WTC11 (cell line): Measurements from ENCODE around the gene SYCN. TPM values are rescaled to one million over a fixed set of nuclear protein-coding genes. Genes with fewer than 3 reads are reported as not detected.

ENCODE experiments used
- ATAC-seq: fragments of 200-7000 bp; cut with Tn5 transposase; 2 replicates; pipeline ENCODE4 v1.10.0; 2021; ENCODE audit warnings: mild to moderate bottlenecking, moderate library complexity
- CTCF ChIA-PET: fragments of 300-600 bp; sonication (Branson Sonifier 250); formaldehyde crosslinking; loops from one replicate; lab custom pipeline; 2021; ENCODE audit warnings: antibody characterized with exemption; lab: Charles Lee
- POLR2A ChIA-PET: fragments of 350-600 bp; sonication (Branson Sonifier 250); formaldehyde crosslinking; loops from one replicate; lab custom pipeline; 2021; ENCODE audit warnings: antibody characterized with exemption; lab: Charles Lee
- DNase-seq: peaks from one replicate; pipeline ENCODE4 v3.0.0; 2021; ENCODE audit warnings: low spot score
- H3K27ac Mint-ChIP-seq: 2 replicates; pipeline ENCODE4 v1.8.0; 2021; ENCODE audit warnings: mixed read lengths
- H3K27me3 Mint-ChIP-seq: 2 replicates; pipeline ENCODE4 v1.8.0; 2021; ENCODE audit warnings: low read depth, mild to moderate bottlenecking, moderate library complexity, mixed read lengths
- H3K36me3 Mint-ChIP-seq: 2 replicates; pipeline ENCODE4 v1.8.0; 2021; ENCODE audit warnings: mixed read lengths
- H3K4me1 Mint-ChIP-seq: 2 replicates; pipeline ENCODE4 v1.8.0; 2022; ENCODE audit warnings: mixed read lengths
- H3K4me3 Mint-ChIP-seq: 2 replicates; pipeline ENCODE4 v1.8.0; 2021; ENCODE audit warnings: mild to moderate bottlenecking, moderate library complexity, mixed read lengths
- H3K9me3 Mint-ChIP-seq: 2 replicates; pipeline ENCODE4 v1.8.0; 2021; ENCODE audit warnings: mixed read lengths
- ATF1 ChIP-seq: sonication (generic); formaldehyde crosslinking; IDR thresholded peaks from 2 replicates; pipeline ENCODE4 v1.8.1; 2023; ENCODE audit warnings: mild to moderate bottlenecking, moderate library complexity, missing genetic modification reagents
- ATF2 ChIP-seq: sonication (generic); formaldehyde crosslinking; IDR thresholded peaks from 2 replicates; pipeline ENCODE4 v1.8.1; 2022; ENCODE audit warnings: low read depth, missing genetic modification reagents, borderline replicate concordance
- CREB1 ChIP-seq: sonication (generic); formaldehyde crosslinking; IDR thresholded peaks from 2 replicates; pipeline ENCODE4 v1.8.0; 2023; ENCODE audit warnings: mild to moderate bottlenecking, missing genetic modification reagents
- IRF2 ChIP-seq: sonication (generic); formaldehyde crosslinking; IDR thresholded peaks from 2 replicates; pipeline ENCODE4 v1.8.0; 2022; ENCODE audit warnings: low read depth, missing genetic modification reagents, borderline replicate concordance
- JAZF1 ChIP-seq: fragments of 250-450 bp; sonication (Bioruptor Pico); IDR thresholded peaks from 2 replicates; pipeline ENCODE4 v1.9.0; 2021; ENCODE audit warnings: moderate library complexity, mild to moderate bottlenecking, inconsistent platforms
- MXD4 ChIP-seq: fragments of 250-450 bp; sonication (Bioruptor Pico); IDR thresholded peaks from 2 replicates; pipeline ENCODE4 v1.8.0; 2021; ENCODE audit warnings: mild to moderate bottlenecking, moderate library complexity, borderline replicate concordance
- NFE2L1 ChIP-seq: sonication (generic); formaldehyde crosslinking; IDR thresholded peaks from 2 replicates; pipeline ENCODE4 v1.8.1; 2023; ENCODE audit warnings: missing genetic modification reagents
- PRRX2 ChIP-seq: fragments of 250-450 bp; sonication (Bioruptor Pico); IDR thresholded peaks from 2 replicates; pipeline ENCODE4 v1.8.0; 2021; ENCODE audit warnings: mild to moderate bottlenecking
- SP1 ChIP-seq: sonication (generic); formaldehyde crosslinking; conservative IDR thresholded peaks from 2 replicates; pipeline ENCODE4 v1.8.1; 2022; ENCODE audit warnings: missing genetic modification reagents
- TCF7 ChIP-seq: sonication (generic); formaldehyde crosslinking; IDR thresholded peaks from 2 replicates; pipeline ENCODE4 v1.8.0; 2022; ENCODE audit warnings: mild to moderate bottlenecking, low read depth, missing genetic modification reagents, moderate library complexity
- TEAD1 ChIP-seq: sonication (generic); formaldehyde crosslinking; IDR thresholded peaks from 2 replicates; pipeline ENCODE4 v1.8.0; 2022; ENCODE audit warnings: mild to moderate bottlenecking, missing genetic modification reagents
- TEAD4 ChIP-seq: sonication (generic); formaldehyde crosslinking; IDR thresholded peaks from 2 replicates; pipeline ENCODE4 v1.8.0; 2022; ENCODE audit warnings: mild to moderate bottlenecking, missing genetic modification reagents
- ZBTB21 ChIP-seq: sonication (generic); formaldehyde crosslinking; IDR thresholded peaks from 2 replicates; pipeline ENCODE4 v1.8.1; 2023; ENCODE audit warnings: mild to moderate bottlenecking, missing genetic modification reagents, borderline replicate concordance
- ZNF317 ChIP-seq: sonication (generic); formaldehyde crosslinking; IDR thresholded peaks from 2 replicates; pipeline ENCODE4 v1.8.1; 2023; ENCODE audit warnings: low read depth, mild to moderate bottlenecking, moderate library complexity, missing genetic modification reagents, borderline replicate concordance
- total RNA-seq: library from RNA; stranded (reverse); gene quantifications from 3 replicates; pipeline ENCODE4 v1.2.3, GENCODE V29; 2021
- TF ChIP-seq, protein P1 (sequence below): sonication (generic); formaldehyde crosslinking; IDR thresholded peaks from 2 replicates; pipeline ENCODE4 v1.8.1; 2023; ENCODE audit warnings: mild to moderate bottlenecking, missing genetic modification reagents
- TF ChIP-seq, protein P2 (sequence below): sonication (generic); formaldehyde crosslinking; IDR thresholded peaks from 2 replicates; pipeline ENCODE4 v1.8.0; 2022; ENCODE audit warnings: mild to moderate bottlenecking, missing genetic modification reagents
- TF ChIP-seq, protein P3 (sequence below): sonication (generic); formaldehyde crosslinking; IDR thresholded peaks from 2 replicates; pipeline ENCODE4 v1.8.1; 2022; ENCODE audit warnings: missing genetic modification reagents, borderline replicate concordance
- TF ChIP-seq, protein P4 (sequence below): sonication (generic); formaldehyde crosslinking; IDR thresholded peaks from 2 replicates; pipeline ENCODE4 v1.8.1; 2022; ENCODE audit warnings: mild to moderate bottlenecking, missing genetic modification reagents, moderate library complexity, borderline replicate concordance
- TF ChIP-seq, protein P5 (sequence below): sonication (generic); formaldehyde crosslinking; IDR thresholded peaks from 2 replicates; pipeline ENCODE4 v1.8.1; 2022; ENCODE audit warnings: low read depth, mild to moderate bottlenecking, moderate library complexity, missing genetic modification reagents, borderline replicate concordance

SYCN gene
- total RNA-seq, 1 experiment from 2014 or later = 0.77 TPM

GRCh38 chr19:39188960-39189359, 15.1 kb downstream of the SYCN start:
- H3K27ac Mint-ChIP-seq = no peak overlapping the region
- peaks cover 8% of the 10 kb centered on the region; the same call in 1 of the 2 replicates for H3K27me3 Mint-ChIP-seq

DNA sequence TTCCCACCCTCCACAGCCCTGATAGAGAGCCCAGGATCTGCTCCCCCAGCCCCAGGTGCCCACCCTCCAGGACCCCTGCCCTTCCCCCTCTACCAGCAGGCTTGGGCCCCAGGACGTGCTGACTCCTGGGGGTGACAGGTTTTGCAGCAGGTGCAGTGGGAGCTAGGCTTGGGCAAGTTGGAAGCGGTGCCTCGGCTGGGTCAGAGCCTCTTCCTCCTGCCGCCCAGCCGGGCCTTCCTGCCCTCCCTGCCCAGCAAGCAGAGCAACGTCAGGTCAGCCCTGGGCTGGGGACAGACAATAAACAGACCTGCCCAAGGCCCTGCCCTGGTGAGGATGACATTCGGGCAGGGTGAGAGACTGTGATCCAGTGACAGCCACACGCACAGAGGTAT, 16.5 kb downstream of the SYCN start:
- ChIA-PET POLR2A (no interaction called here), CTCF (interaction anchor here (0.6 to 3.3 kb wide), 16 partner anchors 8 to 517 kb away, joined by 3 to 23 read pairs (median 4); partner anchors contain the start of genes NCCRP1, PAK4 and SYCN)
- TF ChIP-seq, protein P1, sequence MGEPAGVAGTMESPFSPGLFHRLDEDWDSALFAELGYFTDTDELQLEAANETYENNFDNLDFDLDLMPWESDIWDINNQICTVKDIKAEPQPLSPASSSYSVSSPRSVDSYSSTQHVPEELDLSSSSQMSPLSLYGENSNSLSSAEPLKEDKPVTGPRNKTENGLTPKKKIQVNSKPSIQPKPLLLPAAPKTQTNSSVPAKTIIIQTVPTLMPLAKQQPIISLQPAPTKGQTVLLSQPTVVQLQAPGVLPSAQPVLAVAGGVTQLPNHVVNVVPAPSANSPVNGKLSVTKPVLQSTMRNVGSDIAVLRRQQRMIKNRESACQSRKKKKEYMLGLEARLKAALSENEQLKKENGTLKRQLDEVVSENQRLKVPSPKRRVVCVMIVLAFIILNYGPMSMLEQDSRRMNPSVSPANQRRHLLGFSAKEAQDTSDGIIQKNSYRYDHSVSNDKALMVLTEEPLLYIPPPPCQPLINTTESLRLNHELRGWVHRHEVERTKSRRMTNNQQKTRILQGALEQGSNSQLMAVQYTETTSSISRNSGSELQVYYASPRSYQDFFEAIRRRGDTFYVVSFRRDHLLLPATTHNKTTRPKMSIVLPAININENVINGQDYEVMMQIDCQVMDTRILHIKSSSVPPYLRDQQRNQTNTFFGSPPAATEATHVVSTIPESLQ (CRISPR knock-in tag) = no peak
- TF ChIP-seq ZNF317 (CRISPR knock-in tag) (no peak), SP1 (no peak), TEAD4 (CRISPR knock-in tag) (no peak), ATF2 (CRISPR knock-in tag) (no peak), ATF1 (CRISPR knock-in tag) (no peak), MXD4 (no peak), TEAD1 (CRISPR knock-in tag) (no peak), JAZF1 (CRISPR knock-in tag) (no peak), TCF7 (CRISPR knock-in tag) (no peak), CREB1 (CRISPR knock-in tag) (no peak), IRF2 (no peak), NFE2L1 (CRISPR knock-in tag) (no peak)
- TF ChIP-seq, protein P2, sequence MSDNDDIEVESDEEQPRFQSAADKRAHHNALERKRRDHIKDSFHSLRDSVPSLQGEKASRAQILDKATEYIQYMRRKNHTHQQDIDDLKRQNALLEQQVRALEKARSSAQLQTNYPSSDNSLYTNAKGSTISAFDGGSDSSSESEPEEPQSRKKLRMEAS (CRISPR knock-in tag) = no peak
- TF ChIP-seq, protein P3, sequence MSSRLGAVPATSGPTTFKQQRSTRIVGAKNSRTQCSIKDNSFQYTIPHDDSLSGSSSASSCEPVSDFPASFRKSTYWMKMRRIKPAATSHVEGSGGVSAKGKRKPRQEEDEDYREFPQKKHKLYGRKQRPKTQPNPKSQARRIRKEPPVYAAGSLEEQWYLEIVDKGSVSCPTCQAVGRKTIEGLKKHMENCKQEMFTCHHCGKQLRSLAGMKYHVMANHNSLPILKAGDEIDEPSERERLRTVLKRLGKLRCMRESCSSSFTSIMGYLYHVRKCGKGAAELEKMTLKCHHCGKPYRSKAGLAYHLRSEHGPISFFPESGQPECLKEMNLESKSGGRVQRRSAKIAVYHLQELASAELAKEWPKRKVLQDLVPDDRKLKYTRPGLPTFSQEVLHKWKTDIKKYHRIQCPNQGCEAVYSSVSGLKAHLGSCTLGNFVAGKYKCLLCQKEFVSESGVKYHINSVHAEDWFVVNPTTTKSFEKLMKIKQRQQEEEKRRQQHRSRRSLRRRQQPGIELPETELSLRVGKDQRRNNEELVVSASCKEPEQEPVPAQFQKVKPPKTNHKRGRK (CRISPR knock-in tag) = no peak
- TF ChIP-seq, protein P4, sequence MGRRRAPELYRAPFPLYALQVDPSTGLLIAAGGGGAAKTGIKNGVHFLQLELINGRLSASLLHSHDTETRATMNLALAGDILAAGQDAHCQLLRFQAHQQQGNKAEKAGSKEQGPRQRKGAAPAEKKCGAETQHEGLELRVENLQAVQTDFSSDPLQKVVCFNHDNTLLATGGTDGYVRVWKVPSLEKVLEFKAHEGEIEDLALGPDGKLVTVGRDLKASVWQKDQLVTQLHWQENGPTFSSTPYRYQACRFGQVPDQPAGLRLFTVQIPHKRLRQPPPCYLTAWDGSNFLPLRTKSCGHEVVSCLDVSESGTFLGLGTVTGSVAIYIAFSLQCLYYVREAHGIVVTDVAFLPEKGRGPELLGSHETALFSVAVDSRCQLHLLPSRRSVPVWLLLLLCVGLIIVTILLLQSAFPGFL (CRISPR knock-in tag) = no peak
- no peak for DNase-seq
- Mint-ChIP-seq H3K4me3 (no peak overlapping the region), H3K9me3 (no peaks in the 10 kb centered on the region), H3K36me3 (no peaks in the 10 kb centered on the region; the same call in 1 of the 2 replicates), H3K27me3 (peaks cover 2% of the 10 kb centered on the region; the same call in 1 of the 2 replicates), H3K4me1 (no peaks in the 10 kb centered on the region), H3K27ac (0 out of 2 replicates have a peak overlapping the region, but pooled peaks have one; percentile 50)
- peak; percentile 44 for ATAC-seq

More at GRCh38 chr19:39188960-39189359, 15.1 kb downstream of the SYCN start:
- TF ChIP-seq ZBTB21 (no peak), NFE2L1 (CRISPR knock-in tag) (no peak), PRRX2 (CRISPR knock-in tag) (no peak)
- TF ChIP-seq, protein P5, sequence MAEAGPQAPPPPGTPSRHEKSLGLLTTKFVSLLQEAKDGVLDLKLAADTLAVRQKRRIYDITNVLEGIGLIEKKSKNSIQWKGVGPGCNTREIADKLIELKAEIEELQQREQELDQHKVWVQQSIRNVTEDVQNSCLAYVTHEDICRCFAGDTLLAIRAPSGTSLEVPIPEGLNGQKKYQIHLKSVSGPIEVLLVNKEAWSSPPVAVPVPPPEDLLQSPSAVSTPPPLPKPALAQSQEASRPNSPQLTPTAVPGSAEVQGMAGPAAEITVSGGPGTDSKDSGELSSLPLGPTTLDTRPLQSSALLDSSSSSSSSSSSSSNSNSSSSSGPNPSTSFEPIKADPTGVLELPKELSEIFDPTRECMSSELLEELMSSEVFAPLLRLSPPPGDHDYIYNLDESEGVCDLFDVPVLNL (CRISPR knock-in tag) = no peak
- TF ChIP-seq, protein P3 (CRISPR knock-in tag) = no peak
- Mint-ChIP-seq H3K9me3 (no peaks in the 10 kb centered on the region), H3K4me1 (no peaks in the 10 kb centered on the region), H3K36me3 (no peaks in the 10 kb centered on the region), H3K4me3 (no peak overlapping the region)
- POLR2A ChIA-PET = no interaction called here
- ATAC-seq (no peak), DNase-seq (no peak)
- CTCF ChIA-PET = interaction anchor here (0.5 to 3.3 kb wide), 3 partner anchors 9 to 67 kb away, joined by 3 to 22 read pairs (median 3); no protein-coding TSS in a partner anchor
